ENCODE measurements around the gene MVB12B. TPM values are rescaled to one million over a fixed set of nuclear protein-coding genes. Genes with fewer than 3 reads are reported as not detected.

MVB12B gene
- total and polyA plus RNA-seq, 2 of the 8 experiments (the other 6 are each of a cell fraction or from before 2014, with no cell fraction given) = 2.6 to 5.0 TPM

GRCh38 chr9:126392662-126393371 lies 66.2 kb downstream of the MVB12B start:
- H3K4me2 ChIP-seq (ENCODE audit: insufficient read depth in 1 of 2, low read depth in 2 of 2, low read length in 2 of 2) = no peak overlapping the region
- no peak overlapping the region for H3K9ac ChIP-seq (replicated peaks in 1 of 4; ENCODE audit: extremely low read depth in 1 of 4, low read depth in 3 of 4, low read length in 3 of 4)
- no peak overlapping the region for H3K56ac ChIP-seq (replicated peaks; ENCODE audit: insufficient read length, low read depth, low read length)
- H3K23me2 ChIP-seq (ENCODE audit: low read depth, low read length) = no peaks in the 10 kb centered on the region
- H2BK120ac ChIP-seq (replicated peaks; ENCODE audit: low read depth, low read length) = no peak overlapping the region
- peak overlapping the region; percentile 61; the same call in 1 of the 2 replicates for H2BK20ac ChIP-seq (ENCODE audit: low read length)
- DNase-seq (ENCODE audit: low read depth in 1 of 2, low spot score in 2 of 2) (no peak), FAIRE-seq (no peak)
- H3K27me3 ChIP-seq (replicated peaks in 1 of 4; ENCODE audit: control insufficient read depth in 3 of 4, extremely low read depth in 1 of 4, insufficient read depth in 3 of 4, low read length in 3 of 4) = no peaks in the 10 kb centered on the region
- H4K5ac ChIP-seq (ENCODE audit: insufficient read length, low read depth, low read length) = no peak overlapping the region
- H3K79me1 ChIP-seq (ENCODE audit: low read depth, low read length) = no peaks in the 10 kb centered on the region
- no peak overlapping the region for H3K14ac ChIP-seq (ENCODE audit: insufficient read length)
- H4K20me1 ChIP-seq (replicated peaks in 1 of 2; ENCODE audit: control insufficient read depth in 1 of 2, insufficient read depth in 2 of 2, low read length in 2 of 2) = no peaks in the 10 kb centered on the region
- H3K23ac ChIP-seq (ENCODE audit: insufficient read length) = no peak overlapping the region
- ChIA-PET CTCF (ENCODE audit: partially characterized antibody) (interaction anchor here (1.0 to 1.7 kb wide), 6 partner anchors 12 to 109 kb away, joined by 3 to 5 read pairs (median 3); no protein-coding TSS in a partner anchor), POLR2A (ENCODE audit: partially characterized antibody) (no interaction called here)
- no peak overlapping the region for H3K4me3 ChIP-seq (ENCODE audit: extremely low read depth in 1 of 4, insufficient read depth in 2 of 4, low read depth in 3 of 4, low read length in 4 of 4)
- no peak overlapping the region for H2BK5ac ChIP-seq (ENCODE audit: low read depth, low read length)
- no peak overlapping the region for H2BK12ac ChIP-seq (ENCODE audit: low read depth, low read length)
- H3K4ac ChIP-seq (replicated peaks; ENCODE audit: insufficient read length, low read depth, low read length) = no peak overlapping the region
- no peak overlapping the region for H2AFZ ChIP-seq (ENCODE audit: low read length)
- H3K27ac ChIP-seq (ENCODE audit: low read depth, low read length) = no peak overlapping the region
- H3K79me2 ChIP-seq (ENCODE audit: control insufficient read depth in 1 of 2, insufficient read depth in 2 of 2, low read length in 2 of 2) = no peaks in the 10 kb centered on the region
- no peaks in the 10 kb centered on the region for H3K36me3 ChIP-seq (ENCODE audit: control insufficient read depth in 2 of 4, insufficient read depth in 4 of 4, low read length in 3 of 4)
- H3K9me3 ChIP-seq (ENCODE audit: insufficient read depth in 2 of 2, low read depth in 1 of 2, low read length in 1 of 2) = no peaks in the 10 kb centered on the region
- no peak overlapping the region for H2BK15ac ChIP-seq (ENCODE audit: low read length)
- 84% methylated on average over 9 of the region's 9 CpGs; no CpG with 5 or more reads in 1 of the 2 experiments for WGBS, 2 experiments (ENCODE audit: extremely low coverage in 1 of 2, insufficient coverage in 1 of 2, insufficient read length in 1 of 2, insufficient replicate concordance in 2 of 2, low coverage in 1 of 2, low lambda C conversion rate in 2 of 2, missing lambda C conversion rate in 1 of 2)
- no peaks in the 10 kb centered on the region; a peak in 1 of 7 replicates for H3K4me1 ChIP-seq (replicated peaks in 1 of 4; ENCODE audit: control insufficient read depth in 3 of 4, insufficient read depth in 4 of 4, low read length in 3 of 4)
- no peak overlapping the region for H4K91ac ChIP-seq (replicated peaks; ENCODE audit: insufficient read length, low read length)
- no peak overlapping the region for H3K18ac ChIP-seq (ENCODE audit: extremely low read depth, low read length)
- H4K8ac ChIP-seq (ENCODE audit: extremely low read depth, insufficient read depth, low read length) = no peak overlapping the region
- H2AK5ac ChIP-seq (ENCODE audit: low read depth, low read length) = no peak overlapping the region
- TF ChIP-seq HDAC2 (IDR thresholded peaks at IDR 0.05; ENCODE audit: borderline replicate concordance in 1 of 2, low read depth in 2 of 2, low read length in 2 of 2) = no peak
- TF ChIP-seq CHD1 (IDR thresholded peaks at IDR 0.05; ENCODE audit: low read depth, low read length) = no peak
- no peak for TF ChIP-seq YY1 (IDR thresholded peaks at IDR 0.05; ENCODE audit: low read depth, low read length)
- TF ChIP-seq POLR2AphosphoS5 (IDR thresholded peaks at IDR 0.05; ENCODE audit: low read depth, low read length) = no peak
- TF ChIP-seq NRF1 (IDR thresholded peaks at IDR 0.05; ENCODE audit: low read depth, low read length) = no peak
